Measurements from ENCODE around the gene COQ5.

- TF ChIP-seq MAX (IDR thresholded peaks at IDR 0.05) (no peak), RAD21 (IDR thresholded peaks at IDR 0.05) (no peak), JUND (IDR thresholded peaks at IDR 0.05) (no peak), CTCF (IDR thresholded peaks at IDR 0.05; ENCODE audit: low read depth, low read length, missing input control) (no peak), GABPA (IDR thresholded peaks at IDR 0.05 in 1 of 2, conservative IDR thresholded peaks at IDR 0.05 in 1 of 2) (no peak), REST (IDR thresholded peaks at IDR 0.05) (no peak), YY1 (IDR thresholded peaks at IDR 0.05) (no peak), TAF1 (conservative IDR thresholded peaks at IDR 0.05) (no peak), EGR1 (IDR thresholded peaks at IDR 0.05; ENCODE audit: low read depth in 2 of 2) (no peak), ATF3 (IDR thresholded peaks at IDR 0.05) (no peak)
These were observed 34.5 kb upstream of the COQ5 start for GRCh38 chr12:120563495-120563894.
